Measurements from ENCODE around the gene GRIK1.

The GRIK1 gene

GRCh38 chr21:29585462-29585861 lies 354.3 kb downstream of the GRIK1 start:
- TF ChIP-seq CTCF (IDR thresholded peaks at IDR 0.05): no peak
- Histone ChIP-seq H3K36me3 (no peaks in the 10 kb centered on the region), H3K4me1 (ENCODE audit: control insufficient read depth in 1 of 2, insufficient read depth in 1 of 2, low read depth in 1 of 2, low read length in 1 of 2) (no peaks in the 10 kb centered on the region), H3K9me3 (no peaks in the 10 kb centered on the region), H3K27ac (no peak overlapping the region), H3K27me3 (no peaks in the 10 kb centered on the region), H3K4me3 (ENCODE audit: low read depth in 1 of 2, low read length in 1 of 2) (no peak overlapping the region)

- Histone ChIP-seq H3K9me3 (no peaks in the 10 kb centered on the region), H3K4me3 (ENCODE audit: low read depth in 1 of 2, low read length in 1 of 2) (no peak overlapping the region), H3K27me3 (no peaks in the 10 kb centered on the region), H3K4me1 (ENCODE audit: control insufficient read depth in 1 of 2, insufficient read depth in 1 of 2, low read depth in 1 of 2, low read length in 1 of 2) (no peaks in the 10 kb centered on the region), H3K36me3 (no peaks in the 10 kb centered on the region), H3K27ac (no peak overlapping the region)
- no peak for TF ChIP-seq CTCF (IDR thresholded peaks at IDR 0.05)
Measured at GRCh38 chr21:29583424-29583924, 356.3 kb downstream of the GRIK1 start.

- Histone ChIP-seq H3K36me3 (no peaks in the 10 kb centered on the region), H3K4me1 (ENCODE audit: control insufficient read depth in 1 of 2, insufficient read depth in 1 of 2, low read depth in 1 of 2, low read length in 1 of 2) (no peaks in the 10 kb centered on the region), H3K4me3 (ENCODE audit: low read depth in 1 of 2, low read length in 1 of 2) (no peak overlapping the region), H3K27ac (no peak overlapping the region), H3K27me3 (no peaks in the 10 kb centered on the region), H3K9me3 (no peaks in the 10 kb centered on the region)
- TF ChIP-seq CTCF (IDR thresholded peaks at IDR 0.05): no peak
Measured at GRCh38 chr21:29582855-29583254, 356.9 kb downstream of the GRIK1 start.

GRCh38 chr21:29581393-29581792 lies 358.4 kb downstream of the GRIK1 start:
- no peak overlapping the region for H3K27ac ChIP-seq
- H3K4me1 ChIP-seq (ENCODE audit: control insufficient read depth in 1 of 2, insufficient read depth in 1 of 2, low read depth in 1 of 2, low read length in 1 of 2): no peaks in the 10 kb centered on the region
- H3K27me3 ChIP-seq: no peaks in the 10 kb centered on the region
- no peak overlapping the region for H3K4me3 ChIP-seq (ENCODE audit: low read depth in 1 of 2, low read length in 1 of 2)
- H3K36me3 ChIP-seq: no peaks in the 10 kb centered on the region
- no peaks in the 10 kb centered on the region for H3K9me3 ChIP-seq
- TF ChIP-seq CTCF (IDR thresholded peaks at IDR 0.05): no peak

- no peaks in the 10 kb centered on the region for H3K4me1 ChIP-seq (ENCODE audit: control insufficient read depth in 1 of 2, insufficient read depth in 1 of 2, low read depth in 1 of 2, low read length in 1 of 2)
- TF ChIP-seq CTCF (IDR thresholded peaks at IDR 0.05): no peak
Measured at GRCh38 chr21:29580732-29581285, 359.0 kb downstream of the GRIK1 start.

More at GRCh38 chr21:29580732-29581285, 359.0 kb downstream of the GRIK1 start:
- no peak overlapping the region for H3K27ac ChIP-seq
- no peaks in the 10 kb centered on the region for H3K36me3 ChIP-seq
- H3K27me3 ChIP-seq: no peaks in the 10 kb centered on the region
- H3K4me3 ChIP-seq (ENCODE audit: low read depth in 1 of 2, low read length in 1 of 2): no peak overlapping the region
- no peaks in the 10 kb centered on the region for H3K9me3 ChIP-seq

All from neutrophil (primary cell).